HG02973 (cell line): ENCODE results near the gene JAKMIP1.

Experiments
- ATAC-seq: cut with Tn5 transposase; IDR thresholded peaks from one replicate; pipeline ENCODE4 v1.9.1; 2021; ENCODE audit warnings: moderate library complexity; ENCODE audit not compliant: unreplicated experiment

Gene JAKMIP1

GRCh38 chr4:6183740-6184139 is 16.6 kb downstream of the JAKMIP1 start:
- ATAC-seq: peak; percentile 29

GRCh38 chr4:6182376-6183280 is 17.7 kb downstream of the JAKMIP1 start:
- no peak for ATAC-seq

- ATAC-seq: peak; percentile 83
Measured at GRCh38 chr4:6180841-6181631, 19.3 kb downstream of the JAKMIP1 start.

GRCh38 chr4:6179362-6179761 is 21.0 kb downstream of the JAKMIP1 start:
- ATAC-seq: no peak

GRCh38 chr4:6178757-6179156 is 21.6 kb downstream of the JAKMIP1 start:
- ATAC-seq: no peak

- no peak for ATAC-seq
Measured at GRCh38 chr4:6177587-6178197, 22.7 kb downstream of the JAKMIP1 start.

- ATAC-seq: no peak
Measured at GRCh38 chr4:6175426-6175825, 24.9 kb downstream of the JAKMIP1 start.

- ATAC-seq: no peak
Measured at GRCh38 chr4:6172927-6173200, 27.5 kb downstream of the JAKMIP1 start.

- ATAC-seq: no peak
Measured at GRCh38 chr4:6172093-6172926, 28.0 kb downstream of the JAKMIP1 start.

- ATAC-seq: no peak
Measured at GRCh38 chr4:6169239-6169638, 31.1 kb downstream of the JAKMIP1 start.

GRCh38 chr4:6165766-6166165 is 34.6 kb downstream of the JAKMIP1 start:
- ATAC-seq: no peak

- no peak for ATAC-seq
Measured at GRCh38 chr4:6162885-6163284, 37.5 kb downstream of the JAKMIP1 start.

GRCh38 chr4:6161921-6162464 is 38.4 kb downstream of the JAKMIP1 start:
- no peak for ATAC-seq

GRCh38 chr4:6160536-6160935 is 39.8 kb downstream of the JAKMIP1 start:
- ATAC-seq: no peak

- no peak for ATAC-seq
Measured at GRCh38 chr4:6157926-6158325, 42.4 kb downstream of the JAKMIP1 start.

- ATAC-seq: no peak
Measured at GRCh38 chr4:6155996-6156750, 44.2 kb downstream of the JAKMIP1 start.

GRCh38 chr4:6154875-6155274 is 45.5 kb downstream of the JAKMIP1 start:
- ATAC-seq: no peak

- ATAC-seq: no peak
Measured at GRCh38 chr4:6153874-6154273, 46.5 kb downstream of the JAKMIP1 start.

- ATAC-seq: no peak
Measured at GRCh38 chr4:6152869-6153705, 47.3 kb downstream of the JAKMIP1 start.
